Brain microvascular endothelial cell (primary cell): Measurements from ENCODE around the gene B4GALT3.

Source experiments
- DNase-seq: peaks from one replicate; pipeline ENCODE4 v3.0.0-alpha.2; 2020
- H3K27ac ChIP-seq: fragments of 250-450 bp; sonication (Bioruptor Pico); 2 replicates; pipeline ENCODE4 v1.5.1; 2020; ENCODE audit warnings: mild to moderate bottlenecking, moderate library complexity
- H3K27me3 ChIP-seq: fragments of 250-450 bp; sonication (Bioruptor Pico); replicated peaks from 2 replicates; pipeline ENCODE4 v1.5.1; 2020; ENCODE audit warnings: mild to moderate bottlenecking
- H3K36me3 ChIP-seq: fragments of 250-450 bp; sonication (Bioruptor Pico); replicated peaks from 2 replicates; pipeline ENCODE4 v1.5.1; 2020; ENCODE audit warnings: mild to moderate bottlenecking
- H3K4me3 ChIP-seq: 2 replicates; pipeline ENCODE4 v1.5.1; 2011; ENCODE audit warnings: low read depth, mild to moderate bottlenecking, control low read depth, low read length, moderate library complexity
- CTCF ChIP-seq: IDR thresholded peaks from 2 replicates; pipeline ENCODE4 v1.5.1; 2011; ENCODE audit warnings: low read depth, mild to moderate bottlenecking, moderate library complexity, low read length, control low read depth, inconsistent platforms; ENCODE audit errors: missing control alignments
- in situ Hi-C: cut with HindIII; loops from 2 replicates; pipeline ENCODE4 v1.10.0; 2017; ENCODE audit warnings: low sequenced_read_pairs, low pct_ligation_motif_present

The B4GALT3 gene

GRCh38 chr1:161196521-161197451 lies 19.5 kb upstream of the B4GALT3 start:
- Histone ChIP-seq H3K4me3 (peak overlapping the region; percentile 55), H3K27me3 (no peaks in the 10 kb centered on the region), H3K36me3 (no peaks in the 10 kb centered on the region), H3K27ac (peak overlapping the region; percentile 69)
- in situ Hi-C loops = no loop called here
- peak; percentile 53 for DNase-seq
- TF ChIP-seq CTCF = no peak

GRCh38 chr1:161196111-161196510 lies 18.8 kb upstream of the B4GALT3 start:
- Histone ChIP-seq H3K36me3 (no peaks in the 10 kb centered on the region), H3K27ac (no peak overlapping the region), H3K27me3 (no peaks in the 10 kb centered on the region), H3K4me3 (peak overlapping the region; percentile 12)
- no peak for DNase-seq
- TF ChIP-seq CTCF = no peak
- in situ Hi-C loops = no loop called here

GRCh38 chr1:161195171-161195570 lies 17.9 kb upstream of the B4GALT3 start:
- Histone ChIP-seq H3K27me3 (no peaks in the 10 kb centered on the region), H3K36me3 (no peaks in the 10 kb centered on the region), H3K4me3 (no peak overlapping the region), H3K27ac (no peak overlapping the region)
- no peak for DNase-seq
- in situ Hi-C loops = no loop called here
- no peak for TF ChIP-seq CTCF

- no peak for DNase-seq
- Histone ChIP-seq H3K27me3 (no peaks in the 10 kb centered on the region), H3K36me3 (no peaks in the 10 kb centered on the region), H3K4me3 (no peak overlapping the region), H3K27ac (no peak overlapping the region)
- peak; percentile 19 for TF ChIP-seq CTCF
- in situ Hi-C loops = no loop called here
These were observed 16.4 kb upstream of the B4GALT3 start for GRCh38 chr1:161193561-161194235.

GRCh38 chr1:161192476-161193465 lies 15.5 kb upstream of the B4GALT3 start:
- H3K36me3 ChIP-seq = no peaks in the 10 kb centered on the region
- no peak overlapping the region for H3K4me3 ChIP-seq
- peak; percentile 63 for DNase-seq
- no peaks in the 10 kb centered on the region for H3K27me3 ChIP-seq
- H3K27ac ChIP-seq = no peak overlapping the region
- in situ Hi-C loops = no loop called here
- TF ChIP-seq CTCF = peak; percentile 95
